Activated T-helper 2 cell treated with anti-CD3 and anti-CD28 coated beads, Interferon-gamma antibody, Interleukin-2, Interleukin-4, amounts not matched to agents 10 μg/mL and 5 μg/mL and 100 μg/mL, durations not matched to agents 14 hours and 24 hours and 36 hours (primary cell): ENCODE results near the gene FPGS. TPM values are rescaled to one million over a fixed set of nuclear protein-coding genes. Genes with fewer than 3 reads are reported as not detected.

Experiments
- DNase-seq: peaks from one replicate; pipeline ENCODE4 v3.0.0; 2021; ENCODE audit warnings: low spot score
- H3K27ac Mint-ChIP-seq: one replicate; pipeline ENCODE4 v1.8.0; 2021; ENCODE audit warnings: mixed read lengths
- H3K27me3 Mint-ChIP-seq: one replicate; pipeline ENCODE4 v1.8.0; 2021; ENCODE audit warnings: low read depth, mixed read lengths
- H3K36me3 Mint-ChIP-seq: one replicate; pipeline ENCODE4 v1.8.0; 2021; ENCODE audit warnings: low read depth, mixed read lengths
- H3K4me1 Mint-ChIP-seq: one replicate; pipeline ENCODE4 v1.8.0; 2021; ENCODE audit warnings: low read depth, mixed read lengths
- H3K4me3 Mint-ChIP-seq: one replicate; pipeline ENCODE4 v1.8.0; 2021; ENCODE audit warnings: low read depth, mild to moderate bottlenecking, moderate library complexity, mixed read lengths
- H3K9me3 Mint-ChIP-seq: one replicate; pipeline ENCODE4 v1.8.0; 2021; ENCODE audit warnings: mixed read lengths
- intact Hi-C: fragments of 100-400 bp; cut with micrococcal nuclease; formaldehyde crosslinking; loops from one replicate; pipeline ENCODE4 v1.15.1; 2023
- total RNA-seq: library from RNA; stranded (reverse); gene quantifications from 2 replicates; pipeline ENCODE4 v1.2.3, GENCODE V29; 2022

FPGS gene
- total RNA-seq, 1 donor from 2014 or later, result 116 TPM

GRCh38 chr9:127763918-127764384 lies 38.7 kb upstream of the FPGS start:
- Mint-ChIP-seq H3K27ac (peak overlapping the region; percentile 39), H3K27me3 (no peaks in the 10 kb centered on the region), H3K9me3 (no peaks in the 10 kb centered on the region), H3K4me3 (no peak overlapping the region), H3K4me1 (peaks cover 40% of the 10 kb centered on the region), H3K36me3 (peaks cover 61% of the 10 kb centered on the region)
- no peak for DNase-seq
- intact Hi-C loops, result no loop called here

GRCh38 chr9:127765418-127765817 lies 37.3 kb upstream of the FPGS start:
- Mint-ChIP-seq H3K4me1 (peaks cover 53% of the 10 kb centered on the region), H3K9me3 (no peaks in the 10 kb centered on the region), H3K4me3 (no peak overlapping the region), H3K27ac (peak overlapping the region; percentile 68), H3K27me3 (no peaks in the 10 kb centered on the region), H3K36me3 (peaks cover 69% of the 10 kb centered on the region)
- intact Hi-C loops, result no loop called here
- DNase-seq, result no peak

DNA sequence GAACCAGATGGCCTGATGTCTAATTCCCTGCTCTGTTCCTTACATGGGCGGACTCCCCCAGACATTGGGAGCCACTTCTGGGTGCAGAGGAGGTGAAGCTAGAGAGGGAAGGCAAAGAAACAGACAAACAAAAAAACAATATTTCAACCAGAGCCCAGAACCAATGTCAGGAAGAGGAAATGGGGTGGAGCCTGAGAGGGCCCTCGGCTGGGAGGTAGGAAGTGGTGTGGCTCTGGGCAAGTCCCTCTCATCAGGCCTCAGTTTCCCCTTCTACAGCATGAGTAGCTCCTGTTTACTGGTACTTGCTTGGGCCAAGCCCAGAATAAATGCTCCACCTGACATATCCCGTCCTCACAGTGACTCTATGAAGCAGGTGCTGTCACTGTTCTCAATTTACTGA lies 35.3 kb upstream of the FPGS start:
- Mint-ChIP-seq H3K4me3 (peak overlapping the region; percentile 6), H3K27ac (peak overlapping the region; percentile 82), H3K36me3 (peaks cover 78% of the 10 kb centered on the region), H3K4me1 (peaks cover 62% of the 10 kb centered on the region), H3K27me3 (no peaks in the 10 kb centered on the region), H3K9me3 (no peaks in the 10 kb centered on the region)
- intact Hi-C loops, result no loop called here
- no peak for DNase-seq

DNA sequence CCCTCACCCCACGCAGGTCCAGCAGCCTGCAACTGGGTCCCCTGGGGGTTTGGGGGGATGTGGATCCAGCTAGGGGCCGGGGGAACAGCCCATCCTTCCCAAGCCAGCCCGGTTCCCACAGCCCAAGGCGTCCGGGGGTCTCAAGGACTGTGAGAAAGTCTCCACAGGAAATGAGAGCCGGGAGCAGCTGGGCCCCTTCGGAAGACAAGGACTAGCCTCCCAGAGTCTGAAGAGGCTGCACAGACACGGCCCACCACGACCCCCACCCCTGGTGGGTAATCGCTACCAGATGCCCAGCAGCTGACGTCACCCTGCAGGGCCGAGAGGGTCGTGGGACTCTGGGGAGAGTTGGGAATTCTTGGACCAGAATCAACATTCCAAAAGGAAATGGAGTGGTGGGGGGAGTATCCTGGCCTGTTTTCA lies 34.8 kb upstream of the FPGS start:
- peaks cover 74% of the 10 kb centered on the region for H3K36me3 Mint-ChIP-seq
- peak overlapping the region; percentile 82 for H3K27ac Mint-ChIP-seq
- no peaks in the 10 kb centered on the region for H3K9me3 Mint-ChIP-seq
- H3K4me3 Mint-ChIP-seq, result no peak overlapping the region
- intact Hi-C loops, result no loop called here
- H3K4me1 Mint-ChIP-seq, result peaks cover 62% of the 10 kb centered on the region
- no peak for DNase-seq
- H3K27me3 Mint-ChIP-seq, result no peaks in the 10 kb centered on the region

GRCh38 chr9:127768698-127769097 lies 34.0 kb upstream of the FPGS start:
- DNase-seq, result no peak
- Mint-ChIP-seq H3K36me3 (peaks cover 73% of the 10 kb centered on the region), H3K27me3 (no peaks in the 10 kb centered on the region), H3K9me3 (no peaks in the 10 kb centered on the region), H3K27ac (peak overlapping the region; percentile 82), H3K4me3 (peak overlapping the region; percentile 45), H3K4me1 (peaks cover 64% of the 10 kb centered on the region)
- intact Hi-C loops, result no loop called here

DNA sequence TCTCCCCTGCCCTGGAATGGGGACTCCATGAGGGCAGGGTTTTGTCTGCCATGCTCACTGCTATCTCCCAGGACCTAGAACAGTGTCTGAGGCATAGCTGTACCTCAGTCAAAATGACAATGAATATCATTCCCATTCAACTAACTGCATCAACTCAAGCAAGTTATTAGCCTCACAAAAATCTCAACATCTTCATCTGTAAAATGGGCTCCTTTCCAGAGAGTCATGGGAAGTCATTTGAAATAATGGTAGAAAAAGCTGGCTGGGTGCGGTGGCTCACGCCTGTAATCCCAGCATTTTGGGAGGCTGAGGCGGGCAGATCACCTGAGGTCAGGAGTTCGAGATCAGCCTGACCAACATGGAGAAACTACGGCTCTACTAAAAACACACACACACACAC lies 33.6 kb upstream of the FPGS start:
- H3K9me3 Mint-ChIP-seq, result no peaks in the 10 kb centered on the region
- peaks cover 73% of the 10 kb centered on the region for H3K36me3 Mint-ChIP-seq
- DNase-seq, result no peak
- no peaks in the 10 kb centered on the region for H3K27me3 Mint-ChIP-seq
- intact Hi-C loops, result no loop called here
- H3K4me1 Mint-ChIP-seq, result peaks cover 66% of the 10 kb centered on the region
- H3K4me3 Mint-ChIP-seq, result peak overlapping the region; percentile 45
- H3K27ac Mint-ChIP-seq, result peak overlapping the region; percentile 82

DNA sequence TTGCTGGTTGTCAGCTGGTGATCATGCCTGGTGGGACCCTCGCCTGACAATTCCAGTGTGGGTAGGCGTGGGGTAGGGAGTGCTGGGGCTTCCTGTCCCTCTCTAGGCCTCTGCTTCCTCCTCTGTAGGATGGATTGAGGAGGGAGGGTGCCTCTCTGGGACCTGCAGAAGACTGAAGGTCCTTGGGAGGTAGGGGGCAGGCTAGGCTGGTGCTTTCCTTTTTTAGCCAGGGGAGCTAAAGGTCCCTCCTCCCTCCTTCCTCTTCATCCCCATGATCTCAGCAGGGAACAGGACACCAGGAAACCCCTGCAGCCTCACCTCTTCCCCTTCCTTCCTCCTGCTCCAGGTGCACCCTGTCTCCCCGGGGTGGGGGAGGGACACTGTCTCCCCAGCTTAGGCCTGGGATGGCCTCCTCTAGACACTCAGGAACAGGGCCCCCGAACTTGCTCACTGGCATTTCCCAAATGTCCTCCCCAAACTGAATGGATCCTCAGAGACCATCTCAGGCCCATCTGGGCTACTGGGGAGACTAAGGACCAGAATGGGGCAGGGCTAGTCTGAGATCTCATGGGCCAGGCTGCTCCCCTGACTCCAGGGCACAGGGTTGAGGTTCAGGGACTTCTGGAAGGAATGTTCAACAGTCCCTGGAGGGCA lies 32.6 kb upstream of the FPGS start:
- H3K27me3 Mint-ChIP-seq, result no peaks in the 10 kb centered on the region
- H3K36me3 Mint-ChIP-seq, result peaks cover 70% of the 10 kb centered on the region
- intact Hi-C loops, result loop anchor here (2.0 to 10.0 kb wide), 4 partner anchors 201 to 355 kb away; partner anchors contain the start of genes NAIF1, PTGES2, SLC25A25 and ZNF79
- H3K4me1 Mint-ChIP-seq, result peaks cover 64% of the 10 kb centered on the region
- no peaks in the 10 kb centered on the region for H3K9me3 Mint-ChIP-seq
- peak overlapping the region; percentile 92 for H3K27ac Mint-ChIP-seq
- DNase-seq, result no peak
- peak overlapping the region; percentile 85 for H3K4me3 Mint-ChIP-seq

DNA sequence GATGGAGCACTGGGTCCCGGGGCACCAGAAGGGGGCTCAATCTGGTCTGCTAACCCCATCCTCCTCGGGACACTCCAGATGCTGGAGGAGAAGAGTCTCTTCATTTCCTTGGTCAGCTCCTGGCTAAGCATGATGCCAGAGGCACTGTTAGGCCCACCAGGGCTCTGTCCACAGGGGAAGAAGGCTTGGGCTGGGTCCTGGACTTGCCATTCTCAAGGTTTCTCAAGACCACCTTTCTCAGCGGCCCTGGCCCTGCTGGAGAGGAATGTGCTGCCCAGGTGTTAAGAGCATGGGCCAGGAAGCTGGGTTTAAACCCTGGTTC lies 32.1 kb upstream of the FPGS start:
- peaks cover 59% of the 10 kb centered on the region for H3K4me1 Mint-ChIP-seq
- peaks cover 65% of the 10 kb centered on the region for H3K36me3 Mint-ChIP-seq
- no peaks in the 10 kb centered on the region for H3K9me3 Mint-ChIP-seq
- H3K4me3 Mint-ChIP-seq, result peak overlapping the region; percentile 85
- H3K27ac Mint-ChIP-seq, result peak overlapping the region; percentile 92
- H3K27me3 Mint-ChIP-seq, result no peaks in the 10 kb centered on the region
- no peak for DNase-seq
- intact Hi-C loops, result loop anchor here (2.0 to 10.0 kb wide), 4 partner anchors 202 to 354 kb away; partner anchors contain the start of genes NAIF1, PTGES2, SLC25A25 and ZNF79

DNA sequence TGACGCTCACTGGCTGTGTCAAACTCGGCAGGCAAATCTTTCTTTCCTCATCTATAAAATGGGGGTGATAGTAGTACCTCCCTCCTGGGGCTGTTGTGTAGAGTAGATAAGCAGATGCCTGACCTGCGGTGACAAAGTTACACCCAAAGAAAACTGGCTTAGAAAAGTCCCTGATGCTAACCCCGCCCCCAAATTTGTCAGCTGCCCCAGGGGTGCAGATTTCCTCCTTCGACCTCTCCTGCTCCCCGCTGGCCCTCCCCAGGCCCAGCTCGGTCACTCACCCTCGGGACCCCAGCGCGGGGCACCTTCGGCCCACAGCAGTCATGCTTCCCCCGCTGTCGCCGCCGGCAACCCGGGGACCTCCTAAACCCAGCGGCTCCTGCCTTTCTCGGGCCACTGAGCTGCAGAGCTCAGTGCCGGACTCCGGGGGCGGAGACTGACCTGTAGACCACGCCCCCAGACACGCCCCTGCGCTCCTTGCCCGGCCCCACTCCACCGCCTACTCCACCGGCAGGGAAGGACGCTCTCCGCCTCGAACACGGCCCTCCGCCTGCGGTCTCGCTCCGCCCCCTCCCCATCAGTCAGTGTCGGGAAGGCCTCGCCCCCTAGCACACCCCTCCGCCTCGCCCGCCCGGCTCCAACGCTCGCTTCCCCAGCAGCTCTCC lies 31.6 kb upstream of the FPGS start:
- no peaks in the 10 kb centered on the region for H3K27me3 Mint-ChIP-seq
- H3K4me3 Mint-ChIP-seq, result peak overlapping the region; percentile 85
- intact Hi-C loops, result loop anchor here (1.0 to 10.0 kb wide), 6 partner anchors 14 to 354 kb away; partner anchors contain the start of genes NAIF1, PTGES2, SLC25A25 and TOR2A
- peaks cover 60% of the 10 kb centered on the region for H3K36me3 Mint-ChIP-seq
- peak; percentile 98 for DNase-seq
- peaks cover 56% of the 10 kb centered on the region for H3K4me1 Mint-ChIP-seq
- H3K9me3 Mint-ChIP-seq, result no peaks in the 10 kb centered on the region
- H3K27ac Mint-ChIP-seq, result peak overlapping the region; percentile 92

- intact Hi-C loops, result loop anchor here (1.0 to 10.0 kb wide), 6 partner anchors 14 to 353 kb away; partner anchors contain the start of genes NAIF1, PTGES2, SLC25A25 and TOR2A
- peak overlapping the region; percentile 85 for H3K4me3 Mint-ChIP-seq
- peaks cover 60% of the 10 kb centered on the region for H3K36me3 Mint-ChIP-seq
- H3K9me3 Mint-ChIP-seq, result no peaks in the 10 kb centered on the region
- peak overlapping the region; percentile 92 for H3K27ac Mint-ChIP-seq
- peaks cover 58% of the 10 kb centered on the region for H3K4me1 Mint-ChIP-seq
- no peak for DNase-seq
- no peaks in the 10 kb centered on the region for H3K27me3 Mint-ChIP-seq
Measured at GRCh38 chr9:127771570-127772189, 31.0 kb upstream of the FPGS start.

GRCh38 chr9:127772603-127773002 lies 30.1 kb upstream of the FPGS start:
- Mint-ChIP-seq H3K9me3 (no peaks in the 10 kb centered on the region), H3K27me3 (no peaks in the 10 kb centered on the region), H3K4me3 (no peak overlapping the region), H3K27ac (no peak overlapping the region), H3K4me1 (peaks cover 52% of the 10 kb centered on the region), H3K36me3 (peaks cover 54% of the 10 kb centered on the region)
- no peak for DNase-seq
- intact Hi-C loops, result loop anchor here (10.0 kb wide), 3 partner anchors 292 to 352 kb away; partner anchors contain the start of genes NAIF1, PTGES2, SLC25A25 and ZNF79

GRCh38 chr9:127773272-127773671 lies 29.4 kb upstream of the FPGS start:
- Mint-ChIP-seq H3K9me3 (no peaks in the 10 kb centered on the region), H3K27me3 (no peaks in the 10 kb centered on the region), H3K36me3 (peaks cover 56% of the 10 kb centered on the region), H3K4me1 (peaks cover 49% of the 10 kb centered on the region), H3K27ac (no peak overlapping the region), H3K4me3 (no peak overlapping the region)
- DNase-seq, result no peak
- intact Hi-C loops, result loop anchor here (10.0 kb wide), 3 partner anchors 292 to 352 kb away; partner anchors contain the start of genes NAIF1, PTGES2, SLC25A25 and ZNF79
